Astrocyte (in vitro differentiated cells and primary cell): Measurements from ENCODE around the gene TTC33.

ENCODE experiments used
- CTCF ChIP-seq: IDR thresholded peaks from 2 replicates; pipeline ENCODE4 v1.5.1; 2011; ENCODE audit warnings: low read depth, mild to moderate bottlenecking, inconsistent platforms, low read length, moderate library complexity; ENCODE audit not compliant: insufficient read depth
- EZH2 ChIP-seq: IDR thresholded peaks from 2 replicates; pipeline ENCODE4 v1.6.1; 2012; ENCODE audit warnings: mild to moderate bottlenecking, low read length, inconsistent platforms; ENCODE audit not compliant: insufficient read depth

- no peak for TF ChIP-seq CTCF
- TF ChIP-seq EZH2, result no peak
Measured at GRCh38 chr5:40511801-40512200, 244.0 kb downstream of the TTC33 start.
